IPS-18c (cell line): ENCODE results near the gene ATM.
A peak's percentile ranks its signal among the peaks of the same experiment; 100 is the strongest.

Source experiments
- H3K4me3 ChIP-seq: 2 replicates; pipeline ENCODE4 v1.7.0; 2013; ENCODE audit warnings: low read depth, mild to moderate bottlenecking, low read length, moderate library complexity; ENCODE audit not compliant: insufficient read depth
- H3K9me3 ChIP-seq: one replicate; pipeline ENCODE4 v1.6.1; 2013; ENCODE audit warnings: mild to moderate bottlenecking, low read length, moderate library complexity; ENCODE audit not compliant: control insufficient read depth, insufficient read depth

ATM gene

GRCh38 chr11:108222574-108223347 lies at the start of gene ATM, which contains the start of gene NPAT:
Gene ATM, plus strand, starts transcription at chr11:108223067. Its CDS starts 4,558 bp downstream, at chr11:108227625.
Gene NPAT, minus strand, starts transcription at chr11:108222638. Its CDS starts 102 bp downstream, at chr11:108222536.
- Histone ChIP-seq H3K9me3 (no peaks in the 10 kb centered on the region), H3K4me3 (peak within 1 kb of the TSS; percentile 68)

- no peak overlapping the region for H3K4me3 ChIP-seq
Observed at GRCh38 chr11:108177570-108177969, 45.3 kb upstream of the ATM start.

GRCh38 chr11:108193725-108194124 lies 29.1 kb upstream of the ATM start:
- Histone ChIP-seq H3K4me3 (no peak overlapping the region), H3K9me3 (no peaks in the 10 kb centered on the region)

More at GRCh38 chr11:108177570-108177969, 45.3 kb upstream of the ATM start:
- H3K9me3 ChIP-seq, result no peaks in the 10 kb centered on the region

- no peaks in the 10 kb centered on the region for H3K9me3 ChIP-seq
- H3K4me3 ChIP-seq, result no peak overlapping the region
Observed at GRCh38 chr11:108196901-108197300, 26.0 kb upstream of the ATM start.

GRCh38 chr11:108197351-108197750 lies 25.5 kb upstream of the ATM start:
- no peak overlapping the region for H3K4me3 ChIP-seq
- no peaks in the 10 kb centered on the region for H3K9me3 ChIP-seq

- Histone ChIP-seq H3K9me3 (no peaks in the 10 kb centered on the region), H3K4me3 (no peak overlapping the region)
Observed at GRCh38 chr11:108198833-108199232, 24.0 kb upstream of the ATM start.

GRCh38 chr11:108199446-108200321 lies 23.2 kb upstream of the ATM start:
- Histone ChIP-seq H3K4me3 (no peak overlapping the region), H3K9me3 (no peaks in the 10 kb centered on the region)

- no peaks in the 10 kb centered on the region for H3K9me3 ChIP-seq
- no peak overlapping the region for H3K4me3 ChIP-seq
Observed at GRCh38 chr11:108203075-108203474, 19.8 kb upstream of the ATM start.

- Histone ChIP-seq H3K4me3 (no peak overlapping the region), H3K9me3 (no peaks in the 10 kb centered on the region)
Observed at GRCh38 chr11:108204376-108204775, 18.5 kb upstream of the ATM start.

GRCh38 chr11:108204929-108205499 lies 17.9 kb upstream of the ATM start:
- H3K4me3 ChIP-seq, result no peak overlapping the region
- no peaks in the 10 kb centered on the region for H3K9me3 ChIP-seq

GRCh38 chr11:108206171-108206570 lies 16.7 kb upstream of the ATM start:
- Histone ChIP-seq H3K4me3 (no peak overlapping the region), H3K9me3 (no peaks in the 10 kb centered on the region)

GRCh38 chr11:108206969-108207682 lies 15.7 kb upstream of the ATM start:
- Histone ChIP-seq H3K9me3 (no peaks in the 10 kb centered on the region), H3K4me3 (no peak overlapping the region)

- no peak overlapping the region for H3K4me3 ChIP-seq
- no peaks in the 10 kb centered on the region for H3K9me3 ChIP-seq
Observed at GRCh38 chr11:108207683-108208060, 15.2 kb upstream of the ATM start.

- no peaks in the 10 kb centered on the region for H3K9me3 ChIP-seq
- H3K4me3 ChIP-seq, result no peak overlapping the region
Observed at GRCh38 chr11:108210441-108210840, 12.4 kb upstream of the ATM start.

GRCh38 chr11:108213784-108214183 lies 9.1 kb upstream of the ATM start:
- Histone ChIP-seq H3K4me3 (no peak overlapping the region), H3K9me3 (no peaks in the 10 kb centered on the region)

- no peak overlapping the region for H3K4me3 ChIP-seq
- H3K9me3 ChIP-seq, result no peaks in the 10 kb centered on the region
Observed at GRCh38 chr11:108216988-108217387, 5.9 kb upstream of the ATM start.

GRCh38 chr11:108218455-108218854 lies 4.4 kb upstream of the ATM start:
- Histone ChIP-seq H3K4me3 (no peak overlapping the region), H3K9me3 (no peaks in the 10 kb centered on the region)
